ENCODE results near the gene RANBP10. TPM values are rescaled to one million over a fixed set of nuclear protein-coding genes. Genes with fewer than 3 reads are reported as not detected.

The RANBP10 gene
- total and polyA plus RNA-seq, 2 of the 13 experiments (the other 11 are each of a cell fraction or from before 2014, with no cell fraction given) = 9.2 to 22.7 TPM

DNA sequence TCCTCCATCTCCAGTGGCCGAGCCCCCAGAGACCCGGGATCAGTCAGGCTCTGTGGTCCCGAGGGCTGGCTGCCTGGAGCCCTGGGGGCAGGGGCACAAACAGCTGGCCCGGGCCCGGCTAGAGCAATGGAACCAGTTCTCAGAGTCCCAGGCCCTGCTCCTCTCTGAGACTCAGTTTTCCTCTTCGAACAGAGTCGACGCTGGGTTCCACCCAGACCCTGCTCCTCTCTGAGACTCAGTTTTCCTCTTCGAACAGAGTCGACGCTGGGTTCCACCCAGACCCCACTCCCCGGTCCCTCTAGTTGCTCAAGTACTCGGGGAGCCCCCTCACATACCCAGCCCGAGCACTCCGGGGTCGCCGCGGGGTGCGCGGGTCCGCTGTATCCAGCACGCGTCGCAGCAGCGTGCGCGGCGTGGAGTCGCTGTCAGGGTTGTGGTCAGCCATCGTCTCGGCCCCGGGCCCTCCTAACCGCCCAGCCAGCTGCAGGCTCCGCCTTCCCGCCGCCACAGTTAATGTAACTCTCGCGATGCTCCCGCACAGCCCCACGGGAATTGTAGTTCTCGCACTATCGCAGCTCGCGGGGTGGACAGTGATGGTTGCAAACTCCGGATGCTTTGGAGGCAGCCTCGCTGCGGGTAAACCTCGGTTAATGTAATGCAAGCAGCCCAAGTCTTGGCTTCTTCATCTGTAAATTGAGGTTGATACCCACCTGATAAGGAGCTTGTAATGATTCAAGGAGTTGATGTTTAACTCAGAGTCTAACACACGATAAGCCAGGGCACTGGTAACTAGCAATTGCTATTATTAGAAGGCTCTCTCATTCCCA, 27.3 kb upstream of the RANBP10 start (continued):
- TF ChIP-seq, protein P1, sequence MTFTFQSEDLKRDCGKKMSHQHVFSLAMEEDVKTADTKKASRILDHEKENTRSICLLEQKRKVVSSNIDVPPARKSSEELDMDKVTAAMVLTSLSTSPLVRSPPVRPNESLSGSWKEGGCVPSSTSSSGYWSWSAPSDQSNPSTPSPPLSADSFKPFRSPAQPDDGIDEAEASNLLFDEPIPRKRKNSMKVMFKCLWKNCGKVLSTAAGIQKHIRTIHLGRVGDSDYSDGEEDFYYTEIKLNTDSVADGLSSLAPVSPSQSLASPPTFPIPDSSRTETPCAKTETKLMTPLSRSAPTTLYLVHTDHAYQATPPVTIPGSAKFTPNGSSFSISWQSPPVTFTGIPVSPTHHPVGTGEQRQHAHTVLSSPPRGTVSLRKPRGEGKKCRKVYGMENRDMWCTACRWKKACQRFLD (CRISPR knock-in tag; IDR thresholded peaks at IDR 0.05; ENCODE audit: borderline replicate concordance) = peak; percentile 69; the same call in 1 of the 2 replicates
- peak; percentile 97 for TF ChIP-seq PHF8 (CRISPR knock-in tag; IDR thresholded peaks at IDR 0.05)
- TF ChIP-seq NFYC (CRISPR knock-in tag; IDR thresholded peaks at IDR 0.05) = no peak
- no peak for TF ChIP-seq GPBP1L1 (CRISPR knock-in tag; IDR thresholded peaks at IDR 0.05)
- TF ChIP-seq, protein P2, sequence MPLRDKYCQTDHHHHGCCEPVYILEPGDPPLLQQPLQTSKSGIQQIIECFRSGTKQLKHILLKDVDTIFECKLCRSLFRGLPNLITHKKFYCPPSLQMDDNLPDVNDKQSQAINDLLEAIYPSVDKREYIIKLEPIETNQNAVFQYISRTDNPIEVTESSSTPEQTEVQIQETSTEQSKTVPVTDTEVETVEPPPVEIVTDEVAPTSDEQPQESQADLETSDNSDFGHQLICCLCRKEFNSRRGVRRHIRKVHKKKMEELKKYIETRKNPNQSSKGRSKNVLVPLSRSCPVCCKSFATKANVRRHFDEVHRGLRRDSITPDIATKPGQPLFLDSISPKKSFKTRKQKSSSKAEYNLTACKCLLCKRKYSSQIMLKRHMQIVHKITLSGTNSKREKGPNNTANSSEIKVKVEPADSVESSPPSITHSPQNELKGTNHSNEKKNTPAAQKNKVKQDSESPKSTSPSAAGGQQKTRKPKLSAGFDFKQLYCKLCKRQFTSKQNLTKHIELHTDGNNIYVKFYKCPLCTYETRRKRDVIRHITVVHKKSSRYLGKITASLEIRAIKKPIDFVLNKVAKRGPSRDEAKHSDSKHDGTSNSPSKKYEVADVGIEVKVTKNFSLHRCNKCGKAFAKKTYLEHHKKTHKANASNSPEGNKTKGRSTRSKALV (CRISPR knock-in tag; IDR thresholded peaks at IDR 0.05) = 0 out of 2 replicates have a peak, but pooled peaks have one; percentile 68
- peak; percentile 59; the same call in 1 of the 2 replicates for TF ChIP-seq ZMAT3 (CRISPR knock-in tag; conservative IDR thresholded peaks at IDR 0.05)
- TF ChIP-seq FOSL1 (CRISPR knock-in tag; IDR thresholded peaks at IDR 0.05; ENCODE audit: borderline replicate concordance) = peak; percentile 34; the same call in 1 of the 2 replicates
- peak; percentile 87; the same call in 1 of the 2 replicates for TF ChIP-seq SAFB2 (CRISPR knock-in tag; IDR thresholded peaks at IDR 0.05; ENCODE audit: borderline replicate concordance, low read depth)
- TF ChIP-seq ZNF674 (CRISPR knock-in tag; IDR thresholded peaks at IDR 0.05; ENCODE audit: low read depth) = no peak
- TF ChIP-seq MNT (IDR thresholded peaks at IDR 0.05) = peak; percentile 21; the same call in 1 of the 2 replicates
- TF ChIP-seq MTA3 (CRISPR knock-in tag; IDR thresholded peaks at IDR 0.05) = no peak
- TF ChIP-seq, protein P3, sequence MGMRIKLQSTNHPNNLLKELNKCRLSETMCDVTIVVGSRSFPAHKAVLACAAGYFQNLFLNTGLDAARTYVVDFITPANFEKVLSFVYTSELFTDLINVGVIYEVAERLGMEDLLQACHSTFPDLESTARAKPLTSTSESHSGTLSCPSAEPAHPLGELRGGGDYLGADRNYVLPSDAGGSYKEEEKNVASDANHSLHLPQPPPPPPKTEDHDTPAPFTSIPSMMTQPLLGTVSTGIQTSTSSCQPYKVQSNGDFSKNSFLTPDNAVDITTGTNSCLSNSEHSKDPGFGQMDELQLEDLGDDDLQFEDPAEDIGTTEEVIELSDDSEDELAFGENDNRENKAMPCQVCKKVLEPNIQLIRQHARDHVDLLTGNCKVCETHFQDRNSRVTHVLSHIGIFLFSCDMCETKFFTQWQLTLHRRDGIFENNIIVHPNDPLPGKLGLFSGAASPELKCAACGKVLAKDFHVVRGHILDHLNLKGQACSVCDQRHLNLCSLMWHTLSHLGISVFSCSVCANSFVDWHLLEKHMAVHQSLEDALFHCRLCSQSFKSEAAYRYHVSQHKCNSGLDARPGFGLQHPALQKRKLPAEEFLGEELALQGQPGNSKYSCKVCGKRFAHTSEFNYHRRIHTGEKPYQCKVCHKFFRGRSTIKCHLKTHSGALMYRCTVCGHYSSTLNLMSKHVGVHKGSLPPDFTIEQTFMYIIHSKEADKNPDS (CRISPR knock-in tag; IDR thresholded peaks at IDR 0.05) = 0 out of 2 replicates have a peak, but pooled peaks have one; percentile 65
- TF ChIP-seq KLF11 (CRISPR knock-in tag; IDR thresholded peaks at IDR 0.05) = no peak; the same call in 1 of the 2 replicates
- TF ChIP-seq THAP8 (CRISPR knock-in tag; IDR thresholded peaks at IDR 0.05; ENCODE audit: borderline replicate concordance) = peak; percentile 70; the same call in 1 of the 2 replicates
- peak; percentile 92 for TF ChIP-seq ZSCAN9 (CRISPR knock-in tag; IDR thresholded peaks at IDR 0.05; ENCODE audit: borderline replicate concordance)
- 0 out of 2 replicates have a peak, but pooled peaks have one; percentile 86 for TF ChIP-seq ZNF230 (CRISPR knock-in tag; IDR thresholded peaks at IDR 0.05)
- TF ChIP-seq SP140L (CRISPR knock-in tag; IDR thresholded peaks at IDR 0.05; ENCODE audit: borderline replicate concordance) = no peak

All from HepG2 (cell line).